ENCODE measurements around the gene ADAMTSL4.

Gene ADAMTSL4

GRCh38 chr1:150528196-150528595, 21.0 kb upstream of the ADAMTSL4 start:
- no peak for TF ChIP-seq EZH2 (IDR thresholded peaks at IDR 0.05)
- TF ChIP-seq POLR2AphosphoS5 (IDR thresholded peaks at IDR 0.05; ENCODE audit: borderline replicate concordance, low read depth, low read length), result no peak
- TF ChIP-seq FOXP2 (optimal IDR thresholded peaks at IDR 0.05; ENCODE audit: control extremely low read depth, extremely low read length, insufficient read depth), result no peak
- H3K36me3 ChIP-seq (ENCODE audit: insufficient read depth, low read length), result no peaks in the 10 kb centered on the region
- DNase-seq (ENCODE audit: low read depth, low spot score), result no peak
- H3K9ac ChIP-seq (ENCODE audit: insufficient read length), result no peak overlapping the region
- H3K4me3 ChIP-seq, result no peak overlapping the region
- no peak overlapping the region for H3K27ac ChIP-seq
- H3K9me3 ChIP-seq (ENCODE audit: low read depth, low read length), result no peaks in the 10 kb centered on the region

- Histone ChIP-seq H3K9me3 (ENCODE audit: low read depth, low read length) (no peaks in the 10 kb centered on the region), H3K9ac (ENCODE audit: insufficient read length) (no peak overlapping the region), H3K4me3 (no peak overlapping the region), H3K36me3 (ENCODE audit: insufficient read depth, low read length) (no peaks in the 10 kb centered on the region), H3K27ac (no peak overlapping the region)
- TF ChIP-seq POLR2AphosphoS5 (IDR thresholded peaks at IDR 0.05; ENCODE audit: borderline replicate concordance, low read depth, low read length), result no peak
- TF ChIP-seq EZH2 (IDR thresholded peaks at IDR 0.05), result no peak
- no peak for TF ChIP-seq FOXP2 (optimal IDR thresholded peaks at IDR 0.05; ENCODE audit: control extremely low read depth, extremely low read length, insufficient read depth)
- DNase-seq (ENCODE audit: low read depth, low spot score), result no peak
These were observed 20.2 kb upstream of the ADAMTSL4 start for GRCh38 chr1:150529017-150529416.

- no peak for DNase-seq (ENCODE audit: low read depth, low spot score)
- Histone ChIP-seq H3K9me3 (ENCODE audit: low read depth, low read length) (no peaks in the 10 kb centered on the region), H3K4me3 (no peak overlapping the region), H3K27ac (no peak overlapping the region), H3K9ac (ENCODE audit: insufficient read length) (no peak overlapping the region), H3K36me3 (ENCODE audit: insufficient read depth, low read length) (no peaks in the 10 kb centered on the region)
- TF ChIP-seq POLR2AphosphoS5 (IDR thresholded peaks at IDR 0.05; ENCODE audit: borderline replicate concordance, low read depth, low read length), result no peak
These were observed 18.6 kb upstream of the ADAMTSL4 start for GRCh38 chr1:150530491-150531159.

- H3K27ac ChIP-seq, result no peak overlapping the region
- no peaks in the 10 kb centered on the region for H3K36me3 ChIP-seq (ENCODE audit: insufficient read depth, low read length)
- no peak for DNase-seq (ENCODE audit: low read depth, low spot score)
- TF ChIP-seq POLR2AphosphoS5 (IDR thresholded peaks at IDR 0.05; ENCODE audit: borderline replicate concordance, low read depth, low read length) (no peak), FOXP2 (optimal IDR thresholded peaks at IDR 0.05; ENCODE audit: control extremely low read depth, extremely low read length, insufficient read depth) (no peak), EZH2 (IDR thresholded peaks at IDR 0.05) (no peak)
- no peaks in the 10 kb centered on the region for H3K9me3 ChIP-seq (ENCODE audit: low read depth, low read length)
- H3K9ac ChIP-seq (ENCODE audit: insufficient read length), result no peak overlapping the region
- H3K4me3 ChIP-seq, result no peak overlapping the region
These were observed 16.3 kb upstream of the ADAMTSL4 start for GRCh38 chr1:150532860-150533259.

GRCh38 chr1:150534002-150534401, 15.2 kb upstream of the ADAMTSL4 start:
- H3K4me3 ChIP-seq, result no peak overlapping the region
- TF ChIP-seq EZH2 (IDR thresholded peaks at IDR 0.05), result no peak
- TF ChIP-seq FOXP2 (optimal IDR thresholded peaks at IDR 0.05; ENCODE audit: control extremely low read depth, extremely low read length, insufficient read depth), result no peak
- TF ChIP-seq POLR2AphosphoS5 (IDR thresholded peaks at IDR 0.05; ENCODE audit: borderline replicate concordance, low read depth, low read length), result no peak
- DNase-seq (ENCODE audit: low read depth, low spot score), result no peak
- no peaks in the 10 kb centered on the region for H3K36me3 ChIP-seq (ENCODE audit: insufficient read depth, low read length)
- H3K9ac ChIP-seq (ENCODE audit: insufficient read length), result no peak overlapping the region
- no peaks in the 10 kb centered on the region for H3K9me3 ChIP-seq (ENCODE audit: low read depth, low read length)
- no peak overlapping the region for H3K27ac ChIP-seq

GRCh38 chr1:150535511-150536287, 13.5 kb upstream of the ADAMTSL4 start:
- no peaks in the 10 kb centered on the region for H3K9me3 ChIP-seq (ENCODE audit: low read depth, low read length)
- no peak for DNase-seq (ENCODE audit: low read depth, low spot score)
- TF ChIP-seq EZH2 (IDR thresholded peaks at IDR 0.05) (no peak), POLR2AphosphoS5 (IDR thresholded peaks at IDR 0.05; ENCODE audit: borderline replicate concordance, low read depth, low read length) (no peak), FOXP2 (optimal IDR thresholded peaks at IDR 0.05; ENCODE audit: control extremely low read depth, extremely low read length, insufficient read depth) (no peak)
- H3K27ac ChIP-seq, result no peak overlapping the region
- H3K4me3 ChIP-seq, result no peak overlapping the region
- no peak overlapping the region for H3K9ac ChIP-seq (ENCODE audit: insufficient read length)
- H3K36me3 ChIP-seq (ENCODE audit: insufficient read depth, low read length), result no peaks in the 10 kb centered on the region

GRCh38 chr1:150536836-150537731, 12.1 kb upstream of the ADAMTSL4 start:
- TF ChIP-seq EZH2 (IDR thresholded peaks at IDR 0.05), result no peak
- no peak for TF ChIP-seq FOXP2 (optimal IDR thresholded peaks at IDR 0.05; ENCODE audit: control extremely low read depth, extremely low read length, insufficient read depth)
- DNase-seq (ENCODE audit: low read depth, low spot score), result no peak
- no peaks in the 10 kb centered on the region for H3K36me3 ChIP-seq (ENCODE audit: insufficient read depth, low read length)
- H3K27ac ChIP-seq, result no peak overlapping the region
- no peak overlapping the region for H3K4me3 ChIP-seq
- no peaks in the 10 kb centered on the region for H3K9me3 ChIP-seq (ENCODE audit: low read depth, low read length)
- H3K9ac ChIP-seq (ENCODE audit: insufficient read length), result no peak overlapping the region

Data from SK-N-MC (cell line).